Kidney tubule cell (primary cell): ENCODE data around the gene DIS3.
"Not testable (repeated sequence)": the region's sequence is repeated elsewhere in the genome, so short reads cannot be mapped to it uniquely, and the experiment has no call there.

ENCODE experiments used
- DNase-seq: peaks from one replicate; pipeline ENCODE4 v3.0.0-alpha.2; 2018; ENCODE audit warnings: low spot score

The DIS3 gene, protein sequence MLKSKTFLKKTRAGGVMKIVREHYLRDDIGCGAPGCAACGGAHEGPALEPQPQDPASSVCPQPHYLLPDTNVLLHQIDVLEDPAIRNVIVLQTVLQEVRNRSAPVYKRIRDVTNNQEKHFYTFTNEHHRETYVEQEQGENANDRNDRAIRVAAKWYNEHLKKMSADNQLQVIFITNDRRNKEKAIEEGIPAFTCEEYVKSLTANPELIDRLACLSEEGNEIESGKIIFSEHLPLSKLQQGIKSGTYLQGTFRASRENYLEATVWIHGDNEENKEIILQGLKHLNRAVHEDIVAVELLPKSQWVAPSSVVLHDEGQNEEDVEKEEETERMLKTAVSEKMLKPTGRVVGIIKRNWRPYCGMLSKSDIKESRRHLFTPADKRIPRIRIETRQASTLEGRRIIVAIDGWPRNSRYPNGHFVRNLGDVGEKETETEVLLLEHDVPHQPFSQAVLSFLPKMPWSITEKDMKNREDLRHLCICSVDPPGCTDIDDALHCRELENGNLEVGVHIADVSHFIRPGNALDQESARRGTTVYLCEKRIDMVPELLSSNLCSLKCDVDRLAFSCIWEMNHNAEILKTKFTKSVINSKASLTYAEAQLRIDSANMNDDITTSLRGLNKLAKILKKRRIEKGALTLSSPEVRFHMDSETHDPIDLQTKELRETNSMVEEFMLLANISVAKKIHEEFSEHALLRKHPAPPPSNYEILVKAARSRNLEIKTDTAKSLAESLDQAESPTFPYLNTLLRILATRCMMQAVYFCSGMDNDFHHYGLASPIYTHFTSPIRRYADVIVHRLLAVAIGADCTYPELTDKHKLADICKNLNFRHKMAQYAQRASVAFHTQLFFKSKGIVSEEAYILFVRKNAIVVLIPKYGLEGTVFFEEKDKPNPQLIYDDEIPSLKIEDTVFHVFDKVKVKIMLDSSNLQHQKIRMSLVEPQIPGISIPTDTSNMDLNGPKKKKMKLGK

DNA sequence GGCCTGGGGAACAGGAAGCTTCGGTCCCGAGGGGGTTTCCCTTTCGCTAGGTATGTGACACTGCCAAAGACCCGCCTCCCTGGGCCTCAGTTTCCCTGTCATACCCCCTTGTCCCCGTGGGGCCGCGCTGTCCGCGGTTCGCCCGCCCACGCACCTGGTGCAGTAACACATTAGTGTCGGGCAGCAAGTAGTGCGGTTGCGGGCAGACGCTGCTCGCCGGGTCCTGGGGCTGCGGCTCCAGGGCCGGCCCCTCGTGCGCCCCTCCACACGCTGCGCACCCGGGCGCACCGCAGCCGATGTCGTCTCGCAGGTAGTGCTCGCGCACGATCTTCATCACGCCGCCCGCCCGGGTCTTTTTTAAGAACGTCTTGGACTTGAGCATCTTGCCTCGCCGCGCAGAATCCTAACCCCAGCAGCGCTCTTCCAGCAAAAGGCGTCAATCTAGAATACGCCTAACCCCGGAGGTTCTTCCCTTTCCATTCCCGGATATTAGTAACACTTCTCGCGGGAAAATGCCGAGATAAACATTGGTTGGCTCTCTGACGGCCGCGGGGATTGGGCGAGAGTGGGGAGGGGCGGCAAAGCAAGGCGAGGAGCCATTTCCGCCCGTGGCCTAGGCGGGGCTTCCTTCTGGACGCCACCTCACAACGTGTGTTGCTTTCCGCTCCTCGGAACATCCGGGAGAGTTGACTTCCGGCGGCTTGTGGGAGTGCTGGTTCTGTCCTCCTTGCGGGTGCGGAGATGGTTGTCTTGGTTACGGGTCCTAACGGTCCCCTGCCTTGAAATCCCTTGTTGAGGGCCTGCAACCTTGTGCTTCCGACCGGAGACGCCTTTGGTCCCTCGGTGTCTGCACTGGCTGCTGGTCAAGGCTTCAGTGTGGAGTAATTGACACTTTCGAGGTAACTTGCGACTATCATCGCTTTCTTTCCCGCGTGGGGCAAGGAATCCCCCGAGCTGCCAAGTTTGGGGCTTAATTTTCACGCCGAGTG lies at the start of gene DIS3, which contains the start of gene PIBF1:
TSS of gene DIS3 (minus strand) at position 450 of the 989 bp plus-strand sequence. CDS start at position 382, 68 bp downstream.
TSS of gene PIBF1 (plus strand) at position 683 of the 989 bp plus-strand sequence. CDS start 1,337 bp downstream, outside the sequence.
- DNase-seq = peak; percentile 99

DNA sequence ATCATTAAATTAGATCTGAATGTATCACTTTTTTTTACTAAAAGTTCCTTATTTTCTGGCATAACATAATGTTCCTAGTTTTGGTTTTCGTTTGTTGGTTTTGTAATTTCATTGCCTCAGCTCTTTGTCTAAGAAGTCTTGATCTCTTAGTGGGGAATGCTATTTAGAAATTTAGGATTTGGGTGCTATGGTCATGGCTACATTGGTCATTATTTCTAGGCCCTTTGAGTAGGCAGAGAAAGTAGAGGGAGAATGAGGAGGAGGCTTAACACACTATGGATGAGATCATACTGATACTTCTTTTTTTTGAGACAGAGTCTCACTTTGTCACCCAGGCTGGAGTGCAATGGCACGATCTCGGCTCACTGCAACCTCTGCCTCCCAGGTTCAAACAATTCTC lies 42.0 kb upstream of the DIS3 start:
- DNase-seq = no peak

DNA sequence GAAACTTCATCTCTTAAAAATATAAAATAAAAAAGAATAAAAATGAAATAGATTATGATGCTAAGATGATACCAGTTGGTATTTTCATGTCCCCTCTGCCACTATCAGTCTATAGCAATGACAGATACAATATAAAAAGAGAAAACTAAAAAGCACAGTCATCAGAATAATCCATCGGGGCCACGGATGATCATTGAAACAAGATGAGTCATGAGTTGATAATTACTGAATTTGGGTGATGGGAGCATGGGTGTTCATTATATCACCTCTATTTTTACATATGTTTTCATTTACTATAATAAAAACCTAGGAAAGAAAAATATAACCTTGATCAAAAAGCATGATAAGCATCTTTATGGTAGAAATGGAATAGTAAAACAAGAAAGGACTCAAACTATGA lies 41.4 kb upstream of the DIS3 start:
- DNase-seq = peak; percentile 17

DNA sequence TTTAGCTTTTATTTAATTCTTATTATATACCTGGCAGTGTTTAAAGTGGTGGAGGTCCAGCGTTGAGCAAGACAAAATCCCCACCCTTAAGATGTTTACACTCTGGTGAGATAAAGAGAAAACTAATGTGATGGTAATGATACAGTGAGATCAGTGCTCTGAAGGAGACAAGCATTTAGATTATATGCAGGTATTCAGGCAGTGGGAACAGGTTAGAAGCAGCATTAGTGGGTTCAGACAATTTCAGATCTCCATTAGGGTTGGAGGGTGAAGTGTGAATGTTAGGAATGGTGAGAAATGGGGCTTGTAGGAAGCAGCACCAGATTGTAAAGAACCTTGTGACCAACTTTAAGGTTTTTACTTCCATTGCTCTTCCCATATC lies 39.2 kb upstream of the DIS3 start:
- no peak for DNase-seq

DNA sequence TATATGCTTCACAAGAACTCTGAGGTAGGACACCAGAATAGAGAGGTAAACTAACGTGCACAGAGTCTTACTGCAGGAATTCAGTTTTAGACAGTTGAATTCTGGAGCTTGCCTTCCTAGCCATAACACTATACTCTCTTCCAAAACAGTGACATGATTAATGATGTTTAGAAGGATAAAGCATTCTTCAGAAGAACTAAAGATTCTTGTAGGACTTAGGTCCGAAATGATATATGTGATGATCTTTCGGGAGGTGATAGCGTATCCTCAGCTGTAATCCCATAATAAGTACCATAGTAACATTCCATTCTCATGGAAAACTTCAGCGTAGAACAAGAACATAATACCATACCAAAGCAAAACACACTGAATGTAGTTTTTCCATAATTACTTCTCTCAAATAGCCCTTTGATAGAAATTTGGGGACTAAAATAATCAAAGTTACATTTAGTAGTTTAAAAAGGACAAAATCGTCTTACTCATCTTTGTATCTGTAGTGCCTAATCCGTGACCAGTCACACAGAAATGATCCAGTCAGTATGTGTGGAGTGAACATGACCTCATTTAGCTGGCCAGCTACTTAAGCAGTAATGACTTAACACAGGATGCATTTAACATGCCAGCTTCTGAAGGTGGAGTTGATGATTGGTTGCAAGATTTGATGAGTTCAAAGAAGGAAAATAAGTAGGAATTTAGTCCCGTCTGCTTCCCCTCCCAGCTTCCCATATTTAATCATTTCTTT lies 38.6 kb upstream of the DIS3 start:
- DNase-seq = peak; percentile 56

DNA sequence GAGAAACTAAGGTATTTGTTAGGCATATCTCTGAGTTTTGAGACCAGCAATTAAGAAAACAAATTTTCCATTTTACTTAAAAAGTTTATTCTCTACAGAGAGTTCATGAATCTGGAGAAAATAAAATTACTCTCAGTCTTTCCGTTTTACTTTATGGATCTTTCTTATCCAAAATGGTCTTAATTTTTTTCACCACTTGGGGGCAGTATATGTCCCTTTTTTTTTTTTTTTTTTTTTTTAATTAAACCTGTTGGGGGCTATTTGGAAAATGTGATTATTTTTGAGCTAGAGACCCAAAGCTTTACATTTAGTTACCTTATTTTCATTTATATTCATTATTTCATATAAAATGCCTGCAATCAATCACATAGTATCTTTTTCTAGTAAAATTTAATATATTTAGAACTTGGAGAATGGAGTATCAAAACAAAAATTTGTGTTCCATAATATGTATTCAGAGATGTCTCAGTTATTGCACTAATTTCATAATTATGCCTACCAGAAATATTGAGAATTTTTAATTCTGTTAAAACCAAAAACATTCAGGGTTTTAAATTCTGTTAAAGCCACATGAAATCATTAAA lies 27.3 kb upstream of the DIS3 start:
- DNase-seq = peak; percentile 37

DNA sequence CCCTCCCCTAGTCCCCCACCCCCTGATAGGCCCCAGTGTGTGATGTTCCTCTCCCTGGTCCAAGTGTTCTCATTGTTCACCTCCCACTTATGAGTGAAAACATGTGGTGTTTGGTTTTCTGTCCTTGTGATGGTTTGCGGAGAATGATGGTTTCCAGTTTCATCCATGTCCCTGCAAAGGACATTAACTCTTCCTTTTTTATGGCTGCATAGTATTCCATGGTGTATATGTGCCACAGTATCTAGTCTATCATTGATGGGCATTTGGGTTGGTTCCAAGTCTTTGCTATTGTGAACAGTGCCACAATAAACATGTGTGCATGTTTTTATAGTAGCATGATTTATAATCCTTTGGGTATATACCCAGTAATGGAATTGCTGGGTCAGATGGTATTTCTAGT lies 24.8 kb upstream of the DIS3 start:
- DNase-seq = not testable (repeated sequence)

DNA sequence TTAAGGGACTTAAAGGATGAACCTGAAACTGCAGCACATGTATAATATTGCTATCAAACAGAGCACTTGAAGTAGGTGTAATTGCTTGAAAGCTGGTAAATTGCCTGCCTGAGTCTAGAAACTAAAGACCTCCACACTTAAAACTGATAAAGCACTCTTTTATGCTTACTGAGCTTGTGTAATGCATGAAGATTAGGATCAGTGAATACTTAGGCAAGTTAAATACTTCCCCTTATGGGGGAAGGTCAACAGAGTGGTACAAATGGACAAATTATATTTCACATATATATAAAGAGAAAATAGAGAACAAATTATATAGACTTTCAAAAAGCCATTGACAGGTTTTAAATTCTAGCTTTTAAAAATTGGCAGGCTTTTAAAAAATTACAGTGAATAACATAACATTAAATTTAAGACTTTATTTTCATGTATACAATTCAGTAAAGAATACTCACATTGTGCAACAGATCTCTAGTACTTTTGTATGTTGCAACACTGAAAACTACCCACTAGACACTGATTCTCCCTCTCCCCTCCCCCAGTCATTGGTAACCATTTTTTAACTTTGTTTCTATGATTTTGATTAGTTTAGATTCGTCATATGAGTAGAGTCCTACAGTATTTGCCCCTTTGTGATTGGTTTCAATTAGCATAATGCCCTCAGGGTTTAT lies 24.1 kb upstream of the DIS3 start:
- DNase-seq = no peak

DNA sequence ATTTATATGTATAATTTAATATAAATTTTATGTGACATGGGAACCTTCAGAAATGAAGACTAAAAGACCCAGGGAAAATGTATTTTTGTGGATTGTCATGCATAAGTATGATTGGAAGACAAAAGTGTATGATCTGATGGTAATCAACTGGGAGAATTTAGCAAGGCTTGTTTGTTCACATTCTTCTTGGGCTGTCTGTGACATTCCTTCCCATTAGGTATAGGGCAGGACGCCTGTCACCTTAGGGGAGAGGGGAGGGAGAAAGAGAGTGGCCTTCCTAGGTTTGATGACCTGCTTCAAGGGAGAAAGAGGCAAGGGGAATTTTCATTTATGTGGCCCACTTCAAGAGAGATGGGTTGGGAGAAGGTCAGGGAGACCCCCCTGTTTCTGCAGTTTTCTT lies 22.6 kb upstream of the DIS3 start:
- no peak for DNase-seq

DNA sequence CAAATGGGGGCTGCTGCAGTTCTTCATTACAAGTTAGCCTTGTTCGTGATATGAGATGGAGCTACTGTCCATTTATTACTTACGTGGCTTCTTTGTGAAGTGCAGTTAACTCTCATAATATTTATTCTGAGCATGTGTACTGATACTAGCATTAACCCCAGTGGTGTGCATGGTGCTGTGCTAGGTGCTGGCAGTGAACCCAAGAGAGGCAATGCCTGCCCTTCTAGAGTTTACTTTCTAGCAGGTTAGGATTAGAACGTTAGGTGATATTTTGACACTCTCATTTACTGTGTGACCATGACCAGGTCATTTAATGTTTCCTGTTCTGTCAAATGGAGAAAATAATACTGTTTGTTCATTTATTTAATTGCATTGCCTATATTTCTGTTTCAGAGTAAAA lies 17.1 kb upstream of the DIS3 start:
- DNase-seq = no peak

DNA sequence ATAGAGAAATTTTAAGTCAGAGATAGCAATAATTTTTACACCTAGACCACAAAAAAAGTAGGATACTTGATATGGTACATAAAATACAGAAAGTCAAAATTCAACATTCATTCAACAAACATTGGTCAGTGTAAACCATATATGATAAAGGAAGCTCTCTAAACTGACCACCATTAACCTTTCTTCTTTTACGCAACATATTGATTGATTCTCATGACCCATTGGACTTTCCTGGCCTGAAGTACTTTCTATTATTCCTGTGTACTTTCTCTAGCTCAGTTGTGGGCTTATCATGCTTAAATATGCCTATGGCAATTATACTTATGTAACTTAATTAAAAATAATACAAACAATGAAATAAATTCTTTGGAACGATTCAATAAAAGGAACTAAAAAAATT lies 10.9 kb upstream of the DIS3 start:
- DNase-seq = no peak

DNA sequence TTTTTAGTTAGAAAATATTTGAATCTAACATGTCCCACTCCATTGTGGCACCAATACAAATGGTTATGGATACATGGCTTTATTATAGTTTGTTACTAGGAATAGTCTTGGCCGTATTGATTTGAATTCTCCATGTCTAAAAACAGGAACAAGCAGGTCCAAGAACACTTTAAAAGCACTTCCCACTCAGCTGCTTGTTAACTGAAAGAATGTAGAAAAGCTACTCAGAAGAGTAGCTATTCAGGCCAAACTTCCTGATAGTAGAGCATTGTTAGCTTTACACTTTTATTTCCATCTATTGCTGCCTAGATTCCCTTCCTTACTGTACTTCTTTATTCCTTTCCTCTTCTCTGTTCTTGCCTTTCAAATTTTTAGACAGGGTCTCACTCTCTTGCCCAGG lies 7.1 kb upstream of the DIS3 start:
- no peak for DNase-seq

DNA sequence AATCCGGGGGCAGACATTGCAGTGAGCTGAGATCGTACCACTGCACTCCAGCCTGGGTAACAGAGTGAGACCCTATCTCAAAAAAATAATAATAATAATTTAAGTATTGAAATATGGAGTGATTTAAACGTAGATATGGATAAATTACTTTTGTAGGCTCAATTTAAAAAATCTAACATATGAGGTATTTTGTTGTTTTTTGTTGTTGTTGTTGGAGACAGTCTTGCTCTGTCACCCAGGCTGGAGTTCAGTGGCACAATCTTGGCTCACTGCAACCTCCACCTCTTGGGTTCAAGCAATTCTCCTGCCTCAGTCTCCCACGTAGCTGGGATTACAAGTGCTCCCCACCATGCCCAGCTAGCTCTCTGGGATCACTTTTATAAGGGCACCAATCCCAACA lies 3.0 kb upstream of the DIS3 start:
- DNase-seq = not testable (repeated sequence)

DNA sequence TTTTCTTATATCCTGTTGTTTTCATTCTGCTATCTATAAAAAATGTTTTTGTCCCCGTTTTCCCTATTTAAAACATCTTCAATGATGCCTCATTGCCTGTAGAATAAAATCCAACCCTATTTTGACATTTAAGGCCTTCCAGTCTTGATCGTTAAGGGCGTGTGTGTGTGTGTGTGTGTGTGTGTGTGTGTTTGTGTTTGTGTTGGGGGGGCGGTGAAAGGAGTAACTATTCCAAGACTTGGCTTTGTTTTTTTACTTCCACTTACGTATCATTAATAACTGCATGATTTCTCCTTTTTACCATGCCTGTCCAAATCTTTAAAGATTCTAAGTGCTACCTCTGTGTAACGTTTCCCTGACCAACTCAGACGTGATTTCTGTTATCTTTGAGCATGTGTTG lies 1.0 kb upstream of the DIS3 start:
- DNase-seq = peak; percentile 15

DNA sequence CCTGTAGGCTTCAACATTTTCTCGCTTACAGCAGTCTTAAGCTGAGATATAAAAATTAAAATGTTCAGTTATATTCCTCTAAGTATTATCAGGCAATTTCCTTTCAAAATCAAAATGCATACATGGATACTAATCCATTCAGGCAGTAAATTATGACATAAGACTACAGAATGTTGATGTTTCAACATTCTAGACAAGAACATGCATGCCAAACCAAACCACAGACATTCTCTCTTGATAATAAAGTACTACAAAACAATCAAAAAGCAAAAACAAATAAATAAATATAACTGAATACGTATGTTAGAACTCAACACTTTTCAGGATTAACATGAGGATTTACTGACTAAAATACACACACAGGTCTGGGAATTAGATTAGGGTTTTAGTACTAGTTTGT lies 7.7 kb downstream of the DIS3 start:
- DNase-seq = no peak

DNA sequence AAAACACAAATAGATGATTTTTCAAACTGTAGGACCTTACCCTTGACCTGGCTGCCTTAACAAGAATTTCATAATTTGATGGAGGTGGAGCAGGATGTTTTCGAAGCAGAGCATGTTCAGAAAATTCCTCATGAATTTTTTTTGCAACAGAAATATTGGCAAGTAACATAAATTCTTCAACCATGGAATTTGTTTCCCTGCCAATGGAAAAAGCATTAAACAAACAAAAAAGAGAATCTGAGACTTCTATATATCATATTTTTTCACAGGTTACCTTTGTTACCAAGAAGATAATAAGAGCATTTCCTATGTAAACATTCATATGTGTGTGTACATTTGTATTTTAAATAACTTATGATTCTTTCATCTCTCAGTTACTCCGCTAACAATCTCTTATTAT lies 18.3 kb downstream of the DIS3 start:
- DNase-seq = no peak

DNA sequence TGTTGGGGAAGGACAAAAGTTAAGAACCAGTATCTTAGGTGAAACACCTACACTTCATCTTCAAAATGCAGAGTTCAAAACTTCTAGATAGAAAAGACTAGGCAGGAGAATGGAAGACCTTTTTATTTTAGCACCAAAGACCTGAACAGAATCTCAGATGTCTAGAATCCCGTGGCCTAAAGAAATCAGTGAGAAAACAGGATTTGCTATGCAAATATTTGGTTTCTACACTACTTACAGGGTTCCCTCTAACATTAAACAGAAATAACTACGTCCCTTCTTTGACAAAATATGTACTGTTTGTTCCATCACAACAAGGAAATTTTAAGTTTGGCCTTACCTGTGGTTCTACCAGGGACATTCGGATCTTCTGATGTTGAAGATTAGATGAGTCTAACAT lies 21.5 kb downstream of the DIS3 start:
- no peak for DNase-seq

DNA sequence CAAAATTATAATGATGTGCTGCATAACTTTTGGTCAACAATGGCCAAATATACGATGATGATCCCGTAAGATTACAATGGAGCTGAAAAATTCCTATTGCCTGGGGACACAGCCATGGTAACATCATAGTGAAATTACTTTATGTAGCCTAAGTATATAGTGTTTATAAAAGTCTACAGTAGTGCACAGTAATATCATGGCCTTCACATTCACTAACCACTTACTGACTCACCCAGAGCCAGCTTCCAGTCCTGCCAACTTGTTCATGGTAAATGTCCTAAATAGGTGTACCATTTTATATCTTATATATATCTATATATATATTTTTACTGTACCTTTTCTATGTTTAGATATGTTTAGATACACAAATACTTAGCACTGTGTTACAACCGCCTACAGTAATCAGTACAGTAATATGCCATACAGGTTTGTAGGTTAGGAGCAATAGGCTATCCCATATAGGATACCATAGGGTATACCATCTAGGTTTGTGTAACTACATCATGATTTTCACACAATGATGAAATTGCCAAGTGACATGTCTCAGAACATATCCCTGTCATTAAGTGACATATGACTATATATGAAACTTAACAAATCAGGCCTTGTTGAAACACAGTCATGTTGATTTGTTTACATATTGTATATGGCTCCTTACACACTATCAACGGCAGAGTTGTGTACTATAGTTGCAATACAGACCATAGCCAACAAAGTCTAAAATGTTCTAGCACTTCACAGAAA lies 23.7 kb downstream of the DIS3 start:
- no peak for DNase-seq

DNA sequence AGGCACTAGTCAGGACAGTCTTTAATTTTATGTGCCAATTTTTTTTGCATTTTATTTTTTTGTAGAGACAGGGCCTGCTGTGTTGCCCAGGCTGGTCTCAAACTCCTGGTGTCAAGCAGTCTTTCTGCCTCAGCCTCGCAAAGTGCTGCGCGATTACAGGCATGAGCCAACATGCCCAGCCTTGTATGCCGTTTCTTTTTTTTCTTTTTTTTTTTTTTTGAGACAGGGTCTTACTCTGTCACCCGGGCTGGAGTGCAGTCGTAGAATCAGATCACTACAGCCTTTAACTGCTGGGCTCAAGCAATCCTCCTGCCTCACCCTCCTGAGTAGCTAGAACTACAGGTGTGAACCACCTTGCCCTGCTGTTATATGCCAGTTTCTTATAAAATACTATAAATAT lies 27.6 kb downstream of the DIS3 start:
- no peak for DNase-seq
